Fibroblast of peridontal ligament (primary cell): ENCODE results near the gene SAMHD1.
"Not testable (repeated sequence)": the region's sequence is repeated elsewhere in the genome, so short reads cannot be mapped to it uniquely, and the experiment has no call there.

ENCODE experiments used
- DNase-seq: peaks from one replicate; pipeline ENCODE4 v3.0.0-alpha.2; 2010; ENCODE audit errors: extremely low read depth

The SAMHD1 gene

GRCh38 chr20:36916199-36916598 lies 35.3 kb downstream of the SAMHD1 start:
- no peak for DNase-seq

- DNase-seq, result peak; percentile 62
Observed at GRCh38 chr20:36908603-36909002, 42.9 kb downstream of the SAMHD1 start.

- not testable (repeated sequence) for DNase-seq
Observed at GRCh38 chr20:36906086-36906485, 45.4 kb downstream of the SAMHD1 start.

- DNase-seq, result not testable (repeated sequence)
Observed at GRCh38 chr20:36905566-36905965, 45.9 kb downstream of the SAMHD1 start.

- no peak for DNase-seq
Observed at GRCh38 chr20:36904690-36905089, 46.8 kb downstream of the SAMHD1 start.

GRCh38 chr20:36895036-36895435 lies 56.5 kb downstream of the SAMHD1 start:
- no peak for DNase-seq

- DNase-seq, result no peak
Observed at GRCh38 chr20:36893801-36894200, 57.7 kb downstream of the SAMHD1 start.

- no peak for DNase-seq
Observed at GRCh38 chr20:36891211-36891610, 60.3 kb downstream of the SAMHD1 start.

- DNase-seq, result no peak
Observed at GRCh38 chr20:36890586-36890985, 60.9 kb downstream of the SAMHD1 start.

GRCh38 chr20:36888880-36889516 lies 62.5 kb downstream of the SAMHD1 start:
- DNase-seq, result no peak

- DNase-seq, result peak; percentile 22
Observed at GRCh38 chr20:36887752-36888090, 63.8 kb downstream of the SAMHD1 start.

GRCh38 chr20:36886859-36887751 lies 64.4 kb downstream of the SAMHD1 start:
- DNase-seq, result peak; percentile 74

GRCh38 chr20:36885356-36885755 lies 66.2 kb downstream of the SAMHD1 start:
- DNase-seq, result no peak

GRCh38 chr20:36883977-36884535 lies 67.5 kb downstream of the SAMHD1 start:
- no peak for DNase-seq

GRCh38 chr20:36881888-36882287 lies 69.6 kb downstream of the SAMHD1 start:
- no peak for DNase-seq

GRCh38 chr20:36881331-36881730 lies 70.2 kb downstream of the SAMHD1 start:
- no peak for DNase-seq

- DNase-seq, result no peak
Observed at GRCh38 chr20:36880741-36881250, 70.7 kb downstream of the SAMHD1 start.

- DNase-seq, result no peak
Observed at GRCh38 chr20:36878941-36879340, 72.6 kb downstream of the SAMHD1 start.

GRCh38 chr20:36876473-36876833 lies 75.1 kb downstream of the SAMHD1 start:
- no peak for DNase-seq

GRCh38 chr20:36875702-36876472 lies 75.6 kb downstream of the SAMHD1 start, which contains the start of gene TLDC2:
Gene TLDC2, plus strand, starts transcription at chr20:36876138. Its CDS starts 37 bp downstream, at chr20:36876175.
- DNase-seq, result no peak

- DNase-seq, result not testable (repeated sequence)
Observed at GRCh38 chr20:36875093-36875492, 76.4 kb downstream of the SAMHD1 start.
